Neural progenitor cell (in vitro differentiated cells): ENCODE results near the gene PATE4. TPM values are rescaled to one million over a fixed set of nuclear protein-coding genes. Genes with fewer than 3 reads are reported as not detected.

Experiments
- DNase-seq: peaks from one replicate; pipeline ENCODE4 v3.0.0-alpha.2; 2016; ENCODE audit warnings: low spot score
- H2AFZ ChIP-seq: fragments of 200-600 bp; sonication (generic); replicated peaks from 2 replicates; pipeline ENCODE4 v1.6.1; 2016; ENCODE audit warnings: antibody characterized with exemption
- H3F3A ChIP-seq: fragments of 200-600 bp; sonication (generic); 2 replicates; pipeline ENCODE4 v1.6.1; 2016; ENCODE audit warnings: antibody characterized with exemption, low read depth
- H3K27ac ChIP-seq: fragments of 200-600 bp; sonication (generic); 2 replicates; pipeline ENCODE4 v1.5.1; 2016; ENCODE audit warnings: mild to moderate bottlenecking
- H3K27me3 ChIP-seq: fragments of 200-600 bp; sonication (generic); 2 replicates; pipeline ENCODE4 v1.6.1; 2016; ENCODE audit warnings: mild to moderate bottlenecking, moderate library complexity
- H3K36me3 ChIP-seq: fragments of 200-600 bp; sonication (generic); 2 replicates; pipeline ENCODE4 v1.5.1; 2016
- H3K4me1 ChIP-seq: fragments of 200-600 bp; sonication (generic); 2 replicates; pipeline ENCODE4 v1.6.1; 2016; ENCODE audit warnings: mixed run types
- H3K4me2 ChIP-seq: fragments of 200-600 bp; sonication (generic); 2 replicates; pipeline ENCODE4 v1.6.1; 2016
- H3K4me3 ChIP-seq: fragments of 200-600 bp; sonication (generic); 2 replicates; pipeline ENCODE4 v1.5.1; 2016
- H3K79me2 ChIP-seq: fragments of 200-600 bp; sonication (generic); 2 replicates; pipeline ENCODE4 v1.6.1; 2016; ENCODE audit warnings: low read depth
- H3K9ac ChIP-seq: fragments of 200-600 bp; sonication (generic); 2 replicates; pipeline ENCODE4 v1.6.1; 2016
- H3K9me3 ChIP-seq: fragments of 200-600 bp; sonication (generic); 2 replicates; pipeline ENCODE4 v1.5.1; 2016; ENCODE audit warnings: low read depth
- H4K20me1 ChIP-seq: fragments of 200-600 bp; sonication (generic); 2 replicates; pipeline ENCODE4 v1.6.1; 2016; ENCODE audit warnings: low read depth
- H3K27ac Mint-ChIP-seq: 3 replicates; pipeline ENCODE4 v1.8.0; 2021; ENCODE audit warnings: mixed read lengths
- H3K27me3 Mint-ChIP-seq: 2 replicates; pipeline ENCODE4 v1.8.0; 2022; ENCODE audit warnings: low read depth, mild to moderate bottlenecking, inconsistent platforms, moderate library complexity, mixed read lengths; ENCODE audit not compliant: insufficient read depth
- H3K36me3 Mint-ChIP-seq: 3 replicates; pipeline ENCODE4 v1.8.0; 2021; ENCODE audit warnings: mixed read lengths
- H3K4me1 Mint-ChIP-seq: 3 replicates; pipeline ENCODE4 v1.8.0; 2021; ENCODE audit warnings: mixed read lengths
- H3K4me3 Mint-ChIP-seq: 3 replicates; pipeline ENCODE4 v1.8.0; 2021; ENCODE audit warnings: mild to moderate bottlenecking, moderate library complexity, mixed read lengths
- H3K9me3 Mint-ChIP-seq: 3 replicates; pipeline ENCODE4 v1.8.0; 2020; ENCODE audit warnings: mixed read lengths
- CTCF ChIP-seq: fragments of 200-600 bp; sonication (generic); IDR thresholded peaks from 2 replicates; pipeline ENCODE4 v1.5.1; 2017; ENCODE audit warnings: antibody characterized with exemption, mild to moderate bottlenecking
- EZH2 ChIP-seq: fragments of 200-600 bp; sonication (generic); IDR thresholded peaks from 2 replicates; pipeline ENCODE4 v1.6.1; 2017; ENCODE audit warnings: antibody characterized with exemption, mild to moderate bottlenecking, moderate library complexity
- EZH2phosphoT487 ChIP-seq: fragments of 200-600 bp; sonication (generic); IDR thresholded peaks from 2 replicates; pipeline ENCODE4 v1.6.1; 2017; ENCODE audit warnings: antibody characterized with exemption
- total RNA-seq: library from RNA; depleted of rRNA; stranded (reverse); fragments of >200 nt; gene quantifications from 2 replicates; pipeline ENCODE4 v1.2.3, GENCODE V29; 2015; ENCODE audit warnings: low replicate concordance

Gene PATE4
- total RNA-seq, 1 donor from 2014 or later: not detected

- H3K36me3 ChIP-seq: no peaks in the 10 kb centered on the region
- H3K4me1 Mint-ChIP-seq: no peaks in the 10 kb centered on the region
- H3K4me3 ChIP-seq: no peak overlapping the region
- H3K9me3 Mint-ChIP-seq: peaks cover 10% of the 10 kb centered on the region
- no peak overlapping the region for H3K4me3 Mint-ChIP-seq
- no peak overlapping the region for H2AFZ ChIP-seq
- H3K4me1 ChIP-seq: no peaks in the 10 kb centered on the region
- H3F3A ChIP-seq: no peaks in the 10 kb centered on the region
- H3K79me2 ChIP-seq: no peaks in the 10 kb centered on the region
- no peak overlapping the region for H3K27ac Mint-ChIP-seq
- H3K9ac ChIP-seq: no peak overlapping the region
- H3K27me3 Mint-ChIP-seq: peaks cover 5% of the 10 kb centered on the region
- H3K4me2 ChIP-seq: no peak overlapping the region
- DNase-seq: no peak
- no peaks in the 10 kb centered on the region for H4K20me1 ChIP-seq
- no peak for TF ChIP-seq EZH2phosphoT487
- H3K27ac ChIP-seq: no peak overlapping the region
- H3K9me3 ChIP-seq: peaks cover 5% of the 10 kb centered on the region
- no peaks in the 10 kb centered on the region for H3K27me3 ChIP-seq
- no peaks in the 10 kb centered on the region for H3K36me3 Mint-ChIP-seq
Observed at GRCh38 chr11:125790825-125791224, 42.3 kb upstream of the PATE4 start.

GRCh38 chr11:125797641-125798040, 35.5 kb upstream of the PATE4 start:
- H3K36me3 ChIP-seq: no peaks in the 10 kb centered on the region
- TF ChIP-seq EZH2phosphoT487 (no peak), EZH2 (no peak), CTCF (no peak)
- H3K27me3 Mint-ChIP-seq: no peaks in the 10 kb centered on the region
- H3K9me3 Mint-ChIP-seq: peaks cover 28% of the 10 kb centered on the region
- no peak overlapping the region for H3K27ac Mint-ChIP-seq
- no peak overlapping the region for H3K4me3 Mint-ChIP-seq
- no peaks in the 10 kb centered on the region for H3F3A ChIP-seq
- H3K27me3 ChIP-seq: no peaks in the 10 kb centered on the region
- no peak overlapping the region for H3K4me3 ChIP-seq
- no peaks in the 10 kb centered on the region for H4K20me1 ChIP-seq
- H3K9me3 ChIP-seq: peaks cover 24% of the 10 kb centered on the region
- H3K4me2 ChIP-seq: no peak overlapping the region
- H3K9ac ChIP-seq: no peak overlapping the region
- no peaks in the 10 kb centered on the region for H3K4me1 Mint-ChIP-seq
- H3K27ac ChIP-seq: no peak overlapping the region
- no peaks in the 10 kb centered on the region for H3K79me2 ChIP-seq
- no peak overlapping the region for H2AFZ ChIP-seq
- no peaks in the 10 kb centered on the region for H3K36me3 Mint-ChIP-seq
- DNase-seq: no peak
- no peaks in the 10 kb centered on the region for H3K4me1 ChIP-seq

GRCh38 chr11:125799808-125800207, 33.3 kb upstream of the PATE4 start:
- H3K79me2 ChIP-seq: no peaks in the 10 kb centered on the region
- H3K36me3 Mint-ChIP-seq: no peaks in the 10 kb centered on the region
- H3K4me1 Mint-ChIP-seq: no peaks in the 10 kb centered on the region
- no peaks in the 10 kb centered on the region for H3K4me1 ChIP-seq
- DNase-seq: no peak
- no peaks in the 10 kb centered on the region for H4K20me1 ChIP-seq
- H3K27ac Mint-ChIP-seq: no peak overlapping the region
- H3F3A ChIP-seq: no peaks in the 10 kb centered on the region
- no peak overlapping the region for H3K9ac ChIP-seq
- no peak overlapping the region for H3K4me3 Mint-ChIP-seq
- H3K27me3 Mint-ChIP-seq: no peaks in the 10 kb centered on the region
- no peak overlapping the region for H3K27ac ChIP-seq
- H3K4me3 ChIP-seq: no peak overlapping the region
- peaks cover 23% of the 10 kb centered on the region for H3K9me3 ChIP-seq
- no peak overlapping the region for H3K4me2 ChIP-seq
- H3K36me3 ChIP-seq: no peaks in the 10 kb centered on the region
- no peak for TF ChIP-seq CTCF
- TF ChIP-seq EZH2phosphoT487: no peak
- TF ChIP-seq EZH2: no peak
- H3K9me3 Mint-ChIP-seq: peaks cover 25% of the 10 kb centered on the region
- H2AFZ ChIP-seq: no peak overlapping the region
- no peaks in the 10 kb centered on the region for H3K27me3 ChIP-seq

- Histone ChIP-seq H3K79me2 (no peaks in the 10 kb centered on the region), H3K9me3 (peaks cover 18% of the 10 kb centered on the region), H3K4me1 (no peaks in the 10 kb centered on the region), H3K36me3 (no peaks in the 10 kb centered on the region), H4K20me1 (no peaks in the 10 kb centered on the region), H2AFZ (no peak overlapping the region), H3F3A (no peaks in the 10 kb centered on the region), H3K4me2 (no peak overlapping the region), H3K9ac (no peak overlapping the region), H3K4me3 (no peak overlapping the region), H3K27ac (no peak overlapping the region), H3K27me3 (no peaks in the 10 kb centered on the region)
- H3K4me3 Mint-ChIP-seq: no peak overlapping the region
- TF ChIP-seq EZH2 (no peak), CTCF (no peak), EZH2phosphoT487 (no peak)
- no peak overlapping the region for H3K27ac Mint-ChIP-seq
- no peak for DNase-seq
- no peaks in the 10 kb centered on the region for H3K36me3 Mint-ChIP-seq
- H3K4me1 Mint-ChIP-seq: no peaks in the 10 kb centered on the region
- H3K27me3 Mint-ChIP-seq: no peaks in the 10 kb centered on the region
- peaks cover 18% of the 10 kb centered on the region for H3K9me3 Mint-ChIP-seq
Observed at GRCh38 chr11:125802387-125802786, 30.7 kb upstream of the PATE4 start.
